ENCODE data around the gene PRPF19. TPM values are rescaled to one million over a fixed set of nuclear protein-coding genes. Genes with fewer than 3 reads are reported as not detected.

PRPF19 gene
- total and polyA plus RNA-seq, 2 of the 13 experiments (the other 11 are each of a cell fraction or from before 2014, with no cell fraction given) = 27.4 to 91.1 TPM

GRCh38 chr11:60844045-60844869, 62.1 kb downstream of the PRPF19 start (continued):
- TF ChIP-seq ZNF687 (CRISPR knock-in tag; IDR thresholded peaks at IDR 0.05) = peak; percentile 50
- TF ChIP-seq THYN1 (CRISPR knock-in tag; IDR thresholded peaks at IDR 0.05; ENCODE audit: borderline replicate concordance, low read depth) = no peak
- no peak for TF ChIP-seq RARA (CRISPR knock-in tag; IDR thresholded peaks at IDR 0.05)
- peak; percentile 33; the same call in 1 of the 2 replicates for TF ChIP-seq ZHX2 (IDR thresholded peaks at IDR 0.05; ENCODE audit: low read depth)
- no peak for TF ChIP-seq ZHX2 (CRISPR knock-in tag; IDR thresholded peaks at IDR 0.05; ENCODE audit: borderline replicate concordance)
- TF ChIP-seq ZNF230 (CRISPR knock-in tag; IDR thresholded peaks at IDR 0.05) = 0 out of 2 replicates have a peak, but pooled peaks have one; percentile 6
- TF ChIP-seq TCF7L2 (IDR thresholded peaks at IDR 0.05; ENCODE audit: low read depth, low read length) = no peak
- no peak for TF ChIP-seq HOXD1 (CRISPR knock-in tag; IDR thresholded peaks at IDR 0.05)
- TF ChIP-seq CHD4 (IDR thresholded peaks at IDR 0.05; ENCODE audit: borderline replicate concordance, low read length) = peak; percentile 52; the same call in 1 of the 2 replicates
- TF ChIP-seq ZNF264 (CRISPR knock-in tag; IDR thresholded peaks at IDR 0.05) = no peak
- no peak for TF ChIP-seq MED1 (CRISPR knock-in tag; IDR thresholded peaks at IDR 0.05)
- TF ChIP-seq ZNF850 (CRISPR knock-in tag; conservative IDR thresholded peaks at IDR 0.05) = no peak
- TF ChIP-seq ZXDC (CRISPR knock-in tag; IDR thresholded peaks at IDR 0.05) = no peak
- TF ChIP-seq ATF4 (CRISPR knock-in tag; IDR thresholded peaks at IDR 0.05) = no peak
- 0 out of 2 replicates have a peak, but pooled peaks have one; percentile 25 for TF ChIP-seq MEF2D (CRISPR knock-in tag; IDR thresholded peaks at IDR 0.05)

Measured in HepG2 (cell line).